GM18502 (cell line): ENCODE measurements around the gene SLC6A11.

Source experiments
- ATAC-seq: cut with Tn5 transposase; IDR thresholded peaks from one replicate; pipeline ENCODE4 v1.9.1; 2021; ENCODE audit warnings: mild to moderate bottlenecking; ENCODE audit not compliant: unreplicated experiment, poor library complexity

SLC6A11 gene

DNA sequence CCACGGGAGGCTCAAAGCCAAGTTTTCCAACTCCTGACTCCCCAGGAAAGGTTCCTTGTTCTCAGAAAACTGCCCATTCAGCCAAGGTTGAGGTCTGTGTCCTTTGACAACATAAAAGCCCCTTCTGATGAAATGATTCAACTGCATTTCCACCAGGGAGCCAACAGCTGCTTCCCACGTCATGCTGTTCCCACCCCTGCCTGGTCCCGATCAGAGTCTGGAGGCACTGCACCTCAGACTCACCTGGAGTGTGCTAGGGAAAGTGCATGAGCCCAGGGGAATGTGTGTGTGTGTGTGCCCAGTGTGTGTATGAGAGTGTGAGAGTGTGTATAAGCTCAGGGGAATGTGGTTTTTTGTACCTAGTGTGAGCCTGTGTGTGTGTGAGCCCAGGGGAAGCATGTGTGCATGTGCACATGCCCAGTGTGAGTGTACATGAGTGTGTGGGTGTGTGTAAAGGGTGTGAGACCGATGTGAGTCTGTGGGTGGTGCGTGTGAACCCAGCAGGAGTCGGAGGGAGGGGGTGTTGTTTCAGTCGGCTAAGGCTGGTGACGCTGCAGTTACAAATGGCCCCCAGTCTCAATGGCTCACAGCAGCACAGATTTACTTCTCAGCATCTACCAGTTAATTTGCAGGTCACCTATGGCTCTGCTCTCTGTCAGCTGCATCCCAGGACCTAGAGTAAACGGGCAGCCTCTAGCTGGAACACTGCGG lies 156.2 kb downstream of the SLC6A11 start:
- ATAC-seq = no peak

DNA sequence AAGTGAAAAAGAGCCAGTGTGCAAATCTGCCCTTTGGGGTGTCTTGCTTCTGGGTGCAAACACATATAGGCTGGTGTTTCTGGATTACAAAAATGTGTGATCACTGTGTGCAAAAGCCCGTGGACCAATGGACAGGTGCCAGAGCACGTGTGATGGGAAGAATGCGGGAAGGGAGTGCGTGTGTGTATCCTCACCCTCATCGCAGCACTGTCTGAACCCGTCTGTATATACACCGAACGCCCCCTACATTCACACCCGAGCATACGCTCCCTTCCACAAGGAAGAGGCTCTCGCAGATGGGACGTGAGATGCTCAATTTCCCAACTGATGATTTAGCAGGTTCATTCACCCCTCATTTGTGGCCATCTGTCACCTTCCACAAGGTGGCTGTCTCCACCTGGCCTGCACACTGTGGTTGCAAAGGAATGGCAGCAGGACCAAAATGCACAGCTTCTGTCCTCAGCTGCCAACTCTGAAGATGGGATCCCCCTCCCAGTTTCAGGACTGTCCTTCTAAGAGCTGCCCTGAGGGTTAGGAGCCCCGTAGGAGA lies 157.1 kb downstream of the SLC6A11 start:
- ATAC-seq = no peak

DNA sequence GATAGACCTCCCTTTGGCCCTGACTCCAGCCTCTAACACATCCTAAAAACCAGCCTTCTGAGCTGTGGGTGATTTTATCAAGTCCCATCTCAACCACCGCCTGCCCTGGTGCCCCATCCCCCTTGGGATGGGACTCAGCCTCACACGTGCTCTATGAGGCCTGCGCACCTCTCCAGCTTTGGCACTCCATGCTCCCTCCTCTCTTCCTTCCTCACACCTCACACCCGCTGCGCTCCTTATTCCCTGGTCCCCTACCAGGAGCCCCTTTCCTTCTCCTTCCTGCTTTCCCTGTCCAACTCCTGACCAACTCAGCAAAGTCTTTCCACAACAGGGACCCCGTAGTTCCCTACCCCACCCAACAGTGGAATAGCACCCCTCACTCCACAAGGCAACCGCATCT lies 158.1 kb downstream of the SLC6A11 start:
- ATAC-seq = no peak

DNA sequence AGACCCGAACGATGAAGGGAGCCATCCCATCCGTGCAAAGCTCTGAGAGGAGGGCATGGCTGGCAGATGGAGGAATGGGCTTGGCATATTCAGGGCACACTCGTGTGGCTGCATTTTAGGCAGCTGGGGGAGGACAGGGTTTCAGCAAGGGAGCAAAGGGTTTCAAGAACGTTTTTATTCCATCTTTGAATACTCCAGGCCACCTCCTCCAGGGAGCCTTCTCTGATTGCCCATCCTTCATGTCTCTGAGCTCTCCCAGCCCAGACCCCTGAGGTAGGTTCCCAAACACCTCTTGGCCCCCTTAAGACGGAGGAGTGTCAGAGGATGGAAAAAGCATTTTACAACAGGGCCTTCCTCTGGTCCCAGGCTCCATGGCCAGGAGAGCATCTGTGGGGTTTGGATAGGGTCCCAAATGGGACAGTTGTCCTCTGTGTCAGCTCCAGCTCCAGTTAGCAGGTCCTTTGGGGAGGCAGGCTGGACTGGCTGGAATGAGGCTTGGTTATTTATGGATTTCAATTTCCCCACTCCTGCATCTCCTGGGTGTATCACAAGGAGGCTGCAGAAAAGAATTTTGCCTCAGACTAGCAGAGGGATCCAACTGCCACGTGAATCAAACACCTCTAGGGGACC lies 158.8 kb downstream of the SLC6A11 start:
- no peak for ATAC-seq

DNA sequence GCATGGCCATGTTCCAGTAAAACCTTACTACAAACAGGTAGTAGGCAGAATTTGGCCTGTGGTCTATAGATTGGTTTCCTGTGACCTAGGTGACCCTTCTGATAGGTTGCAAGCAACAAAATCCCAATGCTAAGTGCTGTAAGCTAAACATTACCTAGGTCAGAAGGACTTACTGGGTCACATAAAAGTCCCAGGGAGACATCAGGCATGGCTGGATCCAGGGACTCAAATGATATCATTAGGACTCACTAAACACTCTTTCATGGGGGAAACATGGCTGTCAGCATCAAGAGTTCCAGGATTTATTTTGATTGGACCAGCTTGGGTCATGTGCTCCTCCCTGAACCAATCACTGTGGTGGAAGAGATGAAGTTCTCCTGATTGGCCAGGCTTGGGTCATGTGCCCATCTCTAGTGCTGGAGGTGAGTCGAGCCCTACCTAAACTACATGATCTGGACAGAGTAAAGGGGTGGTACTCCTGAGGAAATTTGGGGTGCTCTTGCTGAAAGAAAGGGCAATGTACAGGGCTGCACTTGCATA lies 159.7 kb downstream of the SLC6A11 start:
- ATAC-seq = no peak

DNA sequence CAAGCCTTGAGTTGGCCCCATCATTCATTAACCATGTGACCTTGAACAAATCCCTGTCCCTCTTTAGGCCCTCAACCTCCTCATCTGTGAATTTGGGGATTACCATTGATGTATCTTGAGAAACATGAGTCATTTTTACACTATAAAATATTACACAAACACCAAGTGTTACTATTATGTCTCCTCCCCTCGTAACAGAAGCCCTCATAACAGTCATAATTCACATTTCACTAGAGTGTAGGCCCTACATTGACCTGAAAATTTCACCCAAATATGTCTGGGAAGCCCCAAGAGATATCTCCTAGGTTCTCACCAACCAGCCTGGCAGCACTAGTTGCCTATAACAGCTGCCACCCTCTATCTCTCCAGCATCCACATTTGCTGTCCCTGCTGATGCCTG lies 160.7 kb downstream of the SLC6A11 start:
- no peak for ATAC-seq

DNA sequence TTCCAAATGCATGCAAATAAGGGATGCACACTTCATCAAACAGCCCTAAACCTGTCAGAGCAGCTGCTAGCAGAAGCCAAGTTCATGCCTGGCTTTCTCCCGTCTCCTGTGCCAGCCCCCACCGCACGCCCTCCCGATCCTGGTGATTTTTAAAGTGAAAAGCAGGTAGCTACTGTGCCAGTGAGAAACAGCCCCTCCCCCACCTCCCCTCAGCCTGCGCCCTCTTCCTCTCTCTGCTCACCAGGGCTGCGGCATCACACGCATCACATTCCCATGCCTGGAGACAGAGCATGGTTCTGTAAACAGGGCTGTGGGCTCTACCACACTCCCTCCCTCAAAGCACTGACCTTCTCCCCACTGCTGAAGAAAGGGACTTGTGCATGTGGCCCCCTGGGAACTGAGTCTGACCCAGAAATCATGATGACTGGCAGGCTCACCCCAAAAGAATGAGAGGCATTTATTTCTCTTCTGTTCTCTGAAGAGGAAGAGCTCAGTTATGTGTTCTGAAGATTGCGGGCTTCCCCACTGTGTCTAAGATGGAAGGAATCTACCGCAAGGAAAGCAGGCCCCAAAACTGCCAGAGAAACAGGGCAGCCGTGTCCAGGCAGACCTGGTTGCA lies 162.0 kb downstream of the SLC6A11 start:
- no peak for ATAC-seq

DNA sequence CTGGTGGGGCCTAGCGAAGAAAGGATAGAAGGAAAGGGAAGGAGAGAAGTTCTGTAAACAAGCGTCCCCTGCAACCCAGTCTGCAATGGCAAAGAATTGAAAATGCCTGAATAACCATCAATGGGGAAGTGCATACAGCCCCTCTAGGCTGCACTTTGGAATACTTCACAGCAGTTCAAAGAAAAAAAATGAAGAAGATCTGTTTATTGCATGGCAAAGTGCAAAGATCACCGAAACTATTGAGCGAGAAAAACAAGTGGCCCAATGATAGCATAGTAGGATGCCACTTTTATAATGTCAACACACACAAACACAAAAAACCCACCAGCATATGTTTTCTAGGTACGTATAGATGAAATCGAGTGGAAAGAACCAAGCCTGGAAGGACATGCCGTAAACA lies 162.9 kb downstream of the SLC6A11 start:
- no peak for ATAC-seq

DNA sequence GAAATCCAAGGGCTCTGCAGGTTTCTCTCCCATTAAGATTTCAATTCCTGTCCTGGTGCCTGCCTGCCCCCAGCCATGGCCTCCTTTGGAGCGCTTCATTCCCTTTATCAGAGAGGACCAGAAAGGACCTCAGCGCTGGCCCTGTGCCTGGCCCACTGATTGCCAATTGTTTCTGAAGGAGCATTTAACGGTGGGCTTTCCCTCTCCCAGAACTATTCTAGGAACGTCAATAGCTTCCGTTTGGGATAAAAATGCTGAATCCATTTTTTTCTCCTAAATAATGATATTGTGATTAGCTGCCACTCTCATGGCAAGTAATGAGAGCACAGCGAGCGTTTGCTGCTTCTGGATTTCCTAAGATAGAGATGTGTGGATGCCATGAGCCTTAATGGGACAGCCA lies 164.3 kb downstream of the SLC6A11 start:
- ATAC-seq = no peak

DNA sequence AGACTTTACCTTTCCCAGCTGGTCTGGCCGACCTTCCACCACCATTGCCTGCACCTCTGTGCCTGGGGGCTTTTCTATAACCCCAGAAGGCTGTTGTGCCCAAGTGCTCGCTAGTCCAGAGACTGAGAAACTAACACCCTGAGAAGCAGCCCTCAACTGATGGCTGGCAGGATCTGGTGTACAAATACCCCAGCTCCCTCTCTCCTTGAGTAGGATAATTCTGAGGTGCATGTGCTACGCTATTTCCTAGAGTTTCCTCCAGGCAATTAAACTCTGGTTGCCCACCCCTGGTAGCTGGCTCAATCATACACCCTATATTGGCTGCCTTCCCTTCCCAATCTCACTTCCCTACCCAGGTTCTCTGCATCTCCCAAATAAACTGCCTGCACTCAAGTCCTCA lies 165.0 kb downstream of the SLC6A11 start:
- no peak for ATAC-seq

DNA sequence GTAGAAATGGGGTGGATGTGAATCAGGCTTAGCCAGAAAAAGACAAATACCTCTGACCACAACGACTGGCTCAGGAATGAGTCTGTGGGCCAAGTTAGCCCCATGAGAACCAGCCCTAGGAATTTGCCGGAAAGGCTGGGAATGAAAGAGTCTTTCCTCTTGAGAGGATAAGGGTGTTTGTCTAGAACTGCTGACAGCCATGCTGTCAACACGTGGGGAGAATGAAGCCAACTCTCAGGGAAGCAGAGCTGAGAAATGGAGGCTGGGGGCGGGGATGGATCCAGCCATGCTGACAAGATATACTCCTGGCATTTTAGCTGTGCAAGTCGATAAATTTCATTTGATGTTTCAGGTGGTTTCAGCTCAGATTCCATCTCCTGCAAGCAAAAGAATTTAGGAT lies 165.9 kb downstream of the SLC6A11 start:
- no peak for ATAC-seq

DNA sequence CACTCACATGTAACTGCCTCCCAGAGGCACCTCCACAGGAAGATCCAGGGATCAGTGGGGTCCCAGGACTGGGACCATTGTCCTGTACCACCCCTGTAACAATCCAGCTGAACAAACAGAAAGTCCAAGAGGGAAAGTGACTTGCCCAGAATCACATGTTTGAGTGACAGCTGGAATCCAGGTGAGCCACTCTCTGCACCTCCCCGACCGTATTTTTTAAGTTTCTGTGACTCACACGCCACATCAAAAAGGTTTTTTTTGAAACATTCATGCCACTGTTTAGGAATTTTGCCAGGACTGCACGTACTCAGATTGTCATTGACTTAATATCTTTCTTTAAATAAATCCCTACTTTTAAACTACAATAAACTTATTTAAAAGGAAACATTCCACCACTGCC lies 166.8 kb downstream of the SLC6A11 start:
- no peak for ATAC-seq

DNA sequence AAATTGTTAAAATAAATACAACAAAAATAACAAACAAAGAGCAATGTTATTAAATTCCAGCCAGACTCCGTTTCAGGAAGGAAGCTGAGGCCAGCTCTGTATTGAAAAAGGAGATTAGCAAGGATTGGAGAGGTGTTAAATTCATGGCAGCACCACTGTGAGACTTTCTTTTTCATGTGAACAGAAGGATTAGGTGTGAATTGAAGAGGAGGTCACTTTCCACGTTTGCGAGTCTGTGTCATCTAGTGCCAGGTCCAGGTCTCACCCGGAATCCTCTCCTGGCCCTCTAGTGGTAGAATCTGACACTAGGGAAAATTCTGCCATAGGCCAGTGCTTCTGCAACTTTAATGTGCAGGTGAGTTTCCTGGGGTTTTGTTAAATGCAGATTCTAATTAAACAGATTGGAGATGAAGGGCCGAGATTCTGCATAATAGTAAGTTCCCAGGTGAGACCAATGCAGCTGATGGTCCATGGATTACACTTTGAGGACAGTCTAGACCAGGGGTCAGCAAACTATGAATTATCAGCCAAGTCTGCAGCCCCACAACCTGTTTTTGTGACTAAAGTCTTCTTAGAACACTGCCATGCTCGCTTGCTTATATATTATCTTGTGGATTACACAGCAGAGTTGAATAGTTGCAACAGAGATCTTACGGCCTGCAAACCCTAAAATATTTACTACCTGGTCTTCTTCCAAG lies 167.3 kb downstream of the SLC6A11 start:
- no peak for ATAC-seq

DNA sequence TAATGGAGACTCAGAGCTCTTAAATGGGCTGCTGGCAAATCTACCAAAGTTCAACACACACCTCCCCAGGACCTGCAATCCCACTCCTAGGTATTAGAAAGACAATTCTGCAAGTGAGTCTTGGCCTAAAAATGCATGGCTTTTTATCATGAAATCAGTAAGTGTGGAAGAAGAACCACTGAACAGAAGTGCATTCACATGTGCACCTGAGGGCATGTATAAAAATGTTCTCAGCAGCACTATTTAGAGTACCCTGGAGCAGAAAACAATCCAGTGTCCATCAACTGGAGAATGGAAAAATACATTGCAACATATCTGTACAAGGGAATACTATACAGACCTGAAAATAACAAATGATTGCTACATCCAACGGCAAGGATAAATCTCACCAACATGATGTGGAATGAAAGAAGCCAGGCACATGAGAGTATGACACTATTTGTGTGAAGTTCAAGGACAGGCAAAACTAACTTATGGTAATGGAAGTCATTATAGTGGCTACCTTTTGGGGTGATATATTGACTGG lies 168.4 kb downstream of the SLC6A11 start:
- ATAC-seq = no peak

DNA sequence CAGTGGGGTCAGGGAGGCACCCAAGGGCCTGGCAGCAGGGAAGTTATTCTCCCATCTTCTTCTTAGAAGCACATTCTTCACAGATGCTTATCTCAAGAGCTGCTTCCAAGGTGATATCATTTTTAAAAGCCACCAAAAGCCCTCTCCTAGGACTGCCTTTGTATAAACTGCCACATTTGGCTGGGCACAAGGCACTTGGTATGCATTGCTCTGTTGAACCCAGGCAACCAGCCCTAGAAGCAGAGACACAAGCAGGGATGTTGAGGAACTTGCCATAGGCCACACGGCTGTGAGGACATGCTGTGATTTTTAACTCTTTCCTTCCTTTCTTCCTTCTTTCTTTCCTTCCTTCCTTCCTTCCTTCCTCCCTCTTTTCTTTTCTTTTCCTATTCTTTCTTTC lies 169.2 kb downstream of the SLC6A11 start:
- ATAC-seq = no peak

DNA sequence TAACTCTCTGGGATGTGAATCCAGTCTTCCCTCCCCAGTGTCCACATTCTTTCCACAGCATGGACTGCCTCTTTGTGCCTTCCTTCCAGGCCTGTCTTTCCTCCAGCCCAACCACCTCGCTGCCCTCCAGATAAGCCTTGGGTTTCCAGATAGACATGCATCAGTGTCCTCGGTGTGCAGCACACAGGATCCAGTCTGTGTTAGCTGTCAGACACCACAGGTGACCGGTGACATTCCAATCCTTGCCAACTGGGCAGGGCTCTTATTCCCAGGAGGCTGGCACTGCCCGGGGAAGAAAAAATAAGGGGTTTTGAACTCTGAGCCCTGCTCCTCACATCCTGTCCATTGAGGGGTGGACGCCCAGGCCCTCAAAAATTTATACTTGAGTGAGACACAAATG lies 170.6 kb downstream of the SLC6A11 start:
- ATAC-seq = no peak

DNA sequence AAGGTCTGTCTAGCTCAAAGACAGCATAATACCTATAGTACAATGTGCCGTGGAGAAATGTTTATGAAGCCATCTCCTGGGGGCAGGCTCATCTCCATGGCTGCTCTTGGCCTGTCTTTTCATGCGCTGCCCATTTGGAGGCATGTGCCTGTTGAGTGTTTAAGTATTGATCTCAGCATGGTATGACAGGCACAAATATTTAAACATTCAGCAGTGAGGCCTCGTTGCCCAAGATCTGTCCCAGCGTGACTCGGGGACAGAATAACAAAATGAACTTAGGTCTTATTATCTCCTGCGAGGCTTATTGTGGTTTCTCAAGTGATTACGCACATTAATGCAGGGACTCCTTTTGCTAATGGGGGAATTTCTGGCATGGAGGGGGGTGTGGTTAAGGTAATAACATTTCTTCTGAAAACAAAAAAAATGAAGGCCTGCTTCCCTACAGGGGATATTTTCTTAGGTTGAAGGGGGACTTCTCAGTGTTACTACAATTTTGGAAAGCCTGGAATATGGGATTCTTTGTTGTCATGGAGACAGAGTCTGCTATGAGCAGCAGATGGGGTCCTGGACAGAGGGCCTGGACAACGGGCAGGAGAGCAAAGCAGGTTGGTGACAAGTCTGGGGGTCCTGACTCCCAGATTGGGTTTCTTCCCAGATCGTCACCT lies 172.1 kb downstream of the SLC6A11 start:
- no peak for ATAC-seq

DNA sequence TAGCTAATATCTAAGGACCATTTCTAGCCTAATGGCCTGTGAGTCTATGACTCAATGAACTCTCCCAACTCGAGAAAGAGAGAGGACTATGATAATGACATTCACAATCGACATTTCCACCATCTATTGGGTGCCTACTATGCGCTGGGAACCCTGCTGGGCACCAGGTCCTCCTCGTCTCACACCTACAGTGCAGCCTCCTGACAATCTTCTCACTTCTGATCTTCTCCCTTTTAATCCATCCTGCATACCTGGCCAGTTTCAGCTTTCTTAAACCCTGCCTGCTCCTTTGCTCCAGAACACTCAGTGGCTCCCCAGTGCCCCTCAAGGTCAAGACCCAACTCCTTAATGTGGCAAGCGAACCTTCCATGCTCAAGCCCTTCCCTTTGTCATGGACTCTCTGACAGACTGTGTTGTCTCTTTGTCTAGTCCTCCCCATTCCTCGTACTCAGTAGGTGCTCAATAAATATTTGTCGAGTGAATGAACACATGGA lies 173.0 kb downstream of the SLC6A11 start:
- ATAC-seq = no peak
